Caki2 (cell line): ENCODE measurements around the gene WDPCP. TPM values are rescaled to one million over a fixed set of nuclear protein-coding genes. Genes with fewer than 3 reads are reported as not detected.
"Not testable (repeated sequence)": the region's sequence is repeated elsewhere in the genome, so short reads cannot be mapped to it uniquely, and the experiment has no call there.

ENCODE experiments used
- DNase-seq: peaks from one replicate; pipeline ENCODE4 v3.0.0-alpha.2; 2015; ENCODE audit warnings: low read depth
- in situ Hi-C: cut with HindIII; loops from 2 replicates; pipeline ENCODE4 v1.10.0; 2016; ENCODE audit warnings: low sequenced_read_pairs, low pct_unique_long_range_greater_than_20kb, mixed read lengths
- total RNA-seq: library from RNA; depleted of rRNA; stranded (reverse); fragments of >200 nt; shearing (Covaris generic); gene quantifications from 2 replicates; pipeline ENCODE4 v1.2.3, GENCODE V29; 2014; ENCODE audit warnings: low replicate concordance; rRNA removed

Gene WDPCP
- total RNA-seq: 4.9 and 6.4 TPM in 2 replicates

GRCh38 chr2:63588385-63589147 is at the start of gene WDPCP, which contains the start of gene MDH1:
Gene WDPCP (minus strand): TSS chr2:63588477. CDS start chr2:63588271, 206 bp downstream.
Gene MDH1 (plus strand): TSS chr2:63588963. CDS start chr2:63589044, 81 bp downstream.
- peak; percentile 100 for DNase-seq
- in situ Hi-C loops: no loop called here

- DNase-seq: no peak
- in situ Hi-C loops: no loop called here
Measured at GRCh38 chr2:63632382-63632781, 44.1 kb upstream of the WDPCP start.

- DNase-seq: no peak
- in situ Hi-C loops: no loop called here
Measured at GRCh38 chr2:63631501-63631900, 43.2 kb upstream of the WDPCP start.

GRCh38 chr2:63628403-63628942 is 40.2 kb upstream of the WDPCP start:
- in situ Hi-C loops: no loop called here
- DNase-seq: no peak

- no peak for DNase-seq
- in situ Hi-C loops: no loop called here
Measured at GRCh38 chr2:63627866-63628265, 39.6 kb upstream of the WDPCP start.

GRCh38 chr2:63623763-63624162 is 35.5 kb upstream of the WDPCP start:
- in situ Hi-C loops, DNase-seq: not testable (repeated sequence)

- no peak for DNase-seq
- in situ Hi-C loops: no loop called here
Measured at GRCh38 chr2:63622751-63623150, 34.5 kb upstream of the WDPCP start.

GRCh38 chr2:63619328-63619727 is 31.1 kb upstream of the WDPCP start:
- in situ Hi-C loops: no loop called here
- no peak for DNase-seq

- DNase-seq: no peak
- in situ Hi-C loops: no loop called here
Measured at GRCh38 chr2:63617366-63617765, 29.1 kb upstream of the WDPCP start.

GRCh38 chr2:63614983-63615945 is 27.0 kb upstream of the WDPCP start:
- in situ Hi-C loops: no loop called here
- DNase-seq: no peak

- in situ Hi-C loops: no loop called here
Measured at GRCh38 chr2:63614448-63614968, 26.2 kb upstream of the WDPCP start.

GRCh38 chr2:63613391-63613901 is 25.2 kb upstream of the WDPCP start:
- DNase-seq: no peak
- in situ Hi-C loops: no loop called here

More at GRCh38 chr2:63614448-63614968, 26.2 kb upstream of the WDPCP start:
- DNase-seq: no peak

- no peak for DNase-seq
- in situ Hi-C loops: no loop called here
Measured at GRCh38 chr2:63610525-63610924, 22.2 kb upstream of the WDPCP start.

- in situ Hi-C loops, DNase-seq: not testable (repeated sequence)
Measured at GRCh38 chr2:63608865-63609264, 20.6 kb upstream of the WDPCP start.

- in situ Hi-C loops: no loop called here
- DNase-seq: no peak
Measured at GRCh38 chr2:63604666-63605065, 16.4 kb upstream of the WDPCP start.

GRCh38 chr2:63600881-63601460 is 12.7 kb upstream of the WDPCP start:
- no peak for DNase-seq
- in situ Hi-C loops: no loop called here

GRCh38 chr2:63598981-63599380 is 10.7 kb upstream of the WDPCP start:
- in situ Hi-C loops: no loop called here
- DNase-seq: no peak

GRCh38 chr2:63596401-63596883 is 8.2 kb upstream of the WDPCP start:
- in situ Hi-C loops: no loop called here
- DNase-seq: no peak
